Lung (tissue), 10 donors: ENCODE results near the gene ANKRD36. TPM values are rescaled to one million over a fixed set of nuclear protein-coding genes. Genes with fewer than 3 reads are reported as not detected.
A peak's percentile ranks its signal among the peaks of the same experiment; 100 is the strongest.
"Not testable (repeated sequence)": the region's sequence is repeated elsewhere in the genome, so short reads cannot be mapped to it uniquely, and the experiment has no call there.

ENCODE experiments used
- ATAC-seq: fragments of 200-7000 bp; cut with Tn5 transposase; one replicate; pipeline ENCODE4 v1.9.1; 2020; ENCODE audit warnings: moderate number of reproducible peaks; ENCODE audit not compliant: insufficient read depth, low FRiP score
- DNase-seq, 3 donors: peaks; one replicate each; pipeline ENCODE4 v3.0.0-alpha.2; 2013 to 2017
- H3K27ac ChIP-seq, 2 donors: one replicate each; pipeline ENCODE4 v1.5.1; 2013; ENCODE audit warnings: mild to moderate bottlenecking in 2 of 2, moderate library complexity in 2 of 2, control low read depth in 1 of 2, inconsistent platforms in 1 of 2, low read depth in 1 of 2, low read length in 1 of 2
- H3K27me3 ChIP-seq, 3 donors: one replicate each; pipeline ENCODE4 v1.5.1; 2013; ENCODE audit warnings: low read length in 2 of 3; ENCODE audit not compliant: control insufficient read depth in 3 of 3, insufficient read depth in 3 of 3
- H3K36me3 ChIP-seq, 4 donors: one replicate each; pipeline ENCODE4 v1.5.1; 2013; ENCODE audit warnings: low read length in 4 of 4, mild to moderate bottlenecking in 1 of 4, moderate library complexity in 1 of 4; ENCODE audit not compliant: control insufficient read depth in 4 of 4, insufficient read depth in 4 of 4
- H3K4me1 ChIP-seq, 5 donors: one replicate each; pipeline ENCODE4 v1.5.1; 2013; ENCODE audit warnings: low read length in 5 of 5, mild to moderate bottlenecking in 2 of 5, moderate library complexity in 1 of 5; ENCODE audit not compliant: control insufficient read depth in 5 of 5, insufficient read depth in 5 of 5
- H3K4me3 ChIP-seq: one replicate; pipeline ENCODE4 v1.5.1; 2013; ENCODE audit warnings: mild to moderate bottlenecking, control low read depth, moderate library complexity
- H3K9ac ChIP-seq, 2 donors: one replicate each; pipeline ENCODE4 v1.5.1; 2013; ENCODE audit warnings: low read length in 2 of 2, control low read depth in 1 of 2; ENCODE audit not compliant: insufficient read depth in 1 of 2
- H3K9me3 ChIP-seq, 4 donors: one replicate each; pipeline ENCODE4 v1.5.1; 2013; ENCODE audit warnings: low read length in 3 of 4, mild to moderate bottlenecking in 1 of 4, moderate library complexity in 1 of 4; ENCODE audit not compliant: control insufficient read depth in 4 of 4, insufficient read depth in 3 of 4
- WGBS, 2 donors: extraction: QIAGEN DNeasy Blood & Tissue Kit; methylation state at CpG; one replicate each; pipeline ENCODE4 v1.1.7; 2013; 5-methylcytosine and 5-hydroxymethylcytosine counted together
- polyA plus RNA-seq, 2 donors: library from polyadenylated mRNA; stranded (reverse); fragments of 200-250 nt; gene quantifications; one replicate each; pipeline ENCODE4 v1.2.1, GENCODE V29; 2013
- total RNA-seq, 2 donors: library from RNA; depleted of rRNA in 1 of 2; stranded (reverse); fragments of >200 nt in 1 of 2; gene quantifications; one replicate each; pipeline ENCODE4 v1.2.1, GENCODE V29; 2014 to 2021
- donor health status: Bipolar disorder and iron deficiency.
- donor health status: healthy.
- donor health status: DM: yes; HTN: yes; CAD: no.

Gene ANKRD36
- total and polyA plus RNA-seq, 4 donors = 1.5 to 96.4 (median 16.1) TPM

- H3K27ac ChIP-seq, H3K4me1 ChIP-seq, H3K4me3 ChIP-seq, H3K36me3 ChIP-seq, H3K9ac ChIP-seq, DNase-seq, ATAC-seq, H3K27me3 ChIP-seq, H3K9me3 ChIP-seq: not testable (repeated sequence)
- 70 to 75% methylated on average over 2 of the region's 2 CpGs for WGBS, 2 donors
These were observed 55.6 kb downstream of the ANKRD36 start for GRCh38 chr2:97168583-97168982.

DNA sequence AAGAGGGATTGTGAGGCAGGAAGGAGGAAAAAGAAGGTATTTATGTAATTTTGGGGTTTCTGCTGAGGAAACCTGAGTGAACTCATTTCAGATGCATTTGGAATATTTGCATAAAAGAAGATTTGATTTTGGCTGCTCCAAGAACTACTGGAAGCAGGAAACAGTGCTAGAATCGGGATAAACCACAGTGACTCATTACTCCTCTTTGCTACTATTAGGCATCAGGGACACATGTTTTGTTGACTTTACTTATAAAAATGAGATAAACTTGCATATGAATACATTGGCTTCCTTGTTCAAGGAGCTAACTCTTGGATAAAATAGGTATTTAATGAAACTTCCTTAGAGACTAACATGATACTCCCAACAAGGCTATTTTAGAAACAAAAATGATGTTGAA is 67.4 kb downstream of the ANKRD36 start:
- not testable (repeated sequence) for H3K36me3 ChIP-seq, H3K27me3 ChIP-seq, H3K27ac ChIP-seq, DNase-seq, ATAC-seq, H3K4me1 ChIP-seq, H3K4me3 ChIP-seq, H3K9me3 ChIP-seq, H3K9ac ChIP-seq
- WGBS, 2 donors = 84 to 86% methylated on average over 1 of the region's 1 CpG

DNA sequence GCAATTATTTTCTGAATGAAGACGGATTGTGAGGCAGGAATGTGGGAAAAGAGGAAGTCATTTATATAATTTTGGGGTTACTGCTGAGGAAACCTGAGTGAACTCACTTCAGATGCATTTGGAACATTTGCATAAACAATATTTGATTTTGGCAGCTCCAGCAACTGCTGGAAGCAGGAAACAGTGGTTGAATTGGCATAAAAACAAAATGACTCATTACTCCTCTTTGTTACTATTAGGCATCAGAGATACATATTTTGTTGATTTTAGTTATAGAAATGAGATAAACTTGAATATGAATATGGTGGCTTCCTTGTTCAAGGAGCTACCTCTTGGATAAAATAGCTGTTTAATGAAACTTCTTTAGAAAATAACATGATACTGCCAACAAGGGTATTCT is 82.4 kb downstream of the ANKRD36 start:
- not testable (repeated sequence) for H3K4me3 ChIP-seq, H3K9me3 ChIP-seq, H3K27me3 ChIP-seq, H3K27ac ChIP-seq, H3K4me1 ChIP-seq, H3K9ac ChIP-seq, ATAC-seq
- H3K36me3 ChIP-seq = peaks cover 0 to 43% (median 18%) of the 10 kb centered on the region in 4 donors
- no CpG with 5 or more reads among the region's 1 CpG for WGBS, 2 donors
- peak in 2 of 3 donors; percentile 24 to 29 for DNase-seq

- H3K4me1 ChIP-seq, H3K27me3 ChIP-seq, H3K9me3 ChIP-seq, ATAC-seq, H3K4me3 ChIP-seq, DNase-seq, H3K9ac ChIP-seq, H3K27ac ChIP-seq: not testable (repeated sequence)
- peaks cover 0 to 36% (median 12%) of the 10 kb centered on the region in 4 donors for H3K36me3 ChIP-seq
- WGBS, 2 donors = 97 to 100% methylated on average over 1 of the region's 1 CpG
These were observed 84.3 kb downstream of the ANKRD36 start for GRCh38 chr2:97197251-97197650.

DNA sequence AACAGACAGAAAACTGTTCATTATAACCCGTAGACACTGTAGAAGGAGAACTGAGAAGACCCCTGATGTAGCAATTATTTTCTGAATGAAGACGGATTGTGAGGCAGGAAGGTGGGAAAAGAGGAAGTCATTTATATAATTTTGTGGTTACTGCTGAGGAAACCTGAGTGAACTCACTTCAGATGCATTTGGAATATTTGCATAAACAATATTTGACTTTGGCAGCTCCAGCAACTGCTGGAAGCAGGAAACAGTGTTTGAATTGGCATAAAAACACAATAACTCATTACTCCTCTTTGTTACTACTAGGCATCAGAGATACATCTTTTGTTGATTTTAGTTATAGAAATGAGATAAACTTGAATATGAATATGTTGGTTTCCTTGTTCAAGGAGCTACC is 87.9 kb downstream of the ANKRD36 start:
- peak in 1 of 3 donors; percentile 2 for DNase-seq
- H3K9me3 ChIP-seq, H3K27me3 ChIP-seq, H3K27ac ChIP-seq, H3K4me1 ChIP-seq, ATAC-seq, H3K9ac ChIP-seq, H3K4me3 ChIP-seq: not testable (repeated sequence)
- WGBS, 2 donors = 30 to 49% methylated on average over 2 of the region's 2 CpGs
- H3K36me3 ChIP-seq = peaks cover 0 to 32% (median 12%) of the 10 kb centered on the region in 4 donors

DNA sequence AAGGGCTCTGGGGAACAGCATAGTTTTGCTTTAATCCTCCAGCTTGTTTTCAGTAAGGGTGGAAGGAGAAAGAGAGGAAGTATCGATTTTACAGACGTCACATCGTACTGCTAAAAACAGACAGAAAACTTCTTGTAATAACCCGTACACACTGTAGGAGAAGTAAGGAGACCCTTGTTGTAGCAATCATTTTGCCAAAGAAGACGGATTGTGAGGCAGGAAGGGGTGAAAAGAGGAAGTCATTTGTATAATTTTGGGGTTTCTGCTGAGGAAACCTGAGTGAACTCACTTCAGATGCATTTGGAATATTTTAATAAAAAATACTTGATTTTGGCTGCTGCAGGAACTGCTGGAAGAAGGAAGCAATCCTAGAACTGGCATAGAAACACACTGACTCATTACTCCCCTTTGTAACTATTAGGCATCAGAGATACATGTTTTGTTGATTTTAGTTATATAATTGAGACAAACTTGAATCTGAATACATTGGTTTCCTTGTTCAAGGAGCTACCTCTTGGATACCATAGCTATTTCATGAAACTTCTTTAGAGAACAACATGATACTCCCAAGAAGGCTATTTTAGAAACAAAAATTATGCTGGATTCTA is 89.8 kb downstream of the ANKRD36 start:
- not testable (repeated sequence) for H3K4me1 ChIP-seq, H3K9ac ChIP-seq, H3K27ac ChIP-seq, ATAC-seq, H3K27me3 ChIP-seq, H3K9me3 ChIP-seq, DNase-seq, H3K4me3 ChIP-seq
- peaks cover 0 to 31% (median 9%) of the 10 kb centered on the region in 4 donors for H3K36me3 ChIP-seq
- WGBS, 2 donors = 39 to 80% methylated on average over 5 of the region's 5 CpGs
